Gastrocnemius medialis (tissue), 4 donors: ENCODE data around the gene HS3ST2. TPM values are rescaled to one million over a fixed set of nuclear protein-coding genes. Genes with fewer than 3 reads are reported as not detected.

ENCODE experiments used
- ATAC-seq, 2 donors: fragments of 150-250 bp; one replicate each; pipeline ENCODE4 v1.9.1; 2016
- DNase-seq, 2 donors: peaks; one replicate each; pipeline ENCODE4 v3.0.0-alpha.2; 2019
- H3K27ac ChIP-seq, 4 donors: fragments of 200-600 bp; sonication (generic); 1 replicate in 1 of 4; 2 replicates in 3 of 4; pipeline ENCODE4 v1.5.1; 2016 to 2018; ENCODE audit warnings: mild to moderate bottlenecking in 2 of 4, moderate library complexity in 1 of 4
- H3K27me3 ChIP-seq, 3 donors: fragments of 200-600 bp; sonication (generic) in 2 of 3; 1 replicate in 1 of 3; 2 replicates in 2 of 3; pipeline versions ENCODE4 v1.5.1 to v1.6.0; 2016 to 2019; ENCODE audit warnings: mild to moderate bottlenecking in 1 of 3, moderate library complexity in 1 of 3
- H3K36me3 ChIP-seq, 2 donors: fragments of 200-600 bp; sonication (generic) in 1 of 2; one replicate each; pipeline ENCODE4 v1.5.1; 2017 to 2018
- H3K4me1 ChIP-seq, 2 donors: fragments of 200-600 bp; sonication (generic) in 1 of 2; one replicate each; pipeline ENCODE4 v1.5.1; 2016 to 2017; ENCODE audit warnings: mild to moderate bottlenecking in 2 of 2
- H3K4me3 ChIP-seq, 4 donors: fragments of 200-600 bp; sonication (generic) in 3 of 4; 1 replicate in 1 of 4; 2 replicates in 3 of 4; pipeline ENCODE4 v1.5.1; 2016 to 2019; ENCODE audit warnings: mild to moderate bottlenecking in 2 of 4
- H3K9me3 ChIP-seq, 3 donors: fragments of 200-600 bp; sonication (generic) in 2 of 3; 1 replicate in 1 of 3; 2 replicates in 2 of 3; pipeline ENCODE4 v1.5.1; 2016 to 2019
- CTCF ChIP-seq, 5 experiments: fragments of 450-650 bp in 3 of 5; fragments of 200-600 bp in 2 of 5; sonication (generic) in 2 of 5; IDR thresholded peaks in 4 of 5; conservative IDR thresholded peaks in 1 of 5; 1 replicate in 4 of 5; 2 replicates in 1 of 5; pipeline ENCODE4 v1.5.1; 2016 to 2019; ENCODE audit warnings: antibody characterized with exemption in 5 of 5, mild to moderate bottlenecking in 3 of 5, moderate library complexity in 3 of 5
- POLR2A ChIP-seq, 2 donors: fragments of 450-650 bp; IDR thresholded peaks; one replicate each; pipeline ENCODE4 v1.6.1; 2017; ENCODE audit warnings: antibody characterized with exemption in 2 of 2, mild to moderate bottlenecking in 2 of 2, moderate library complexity in 2 of 2
- in situ Hi-C, 4 donors: fragments of 200-750 bp; cut with MboI; loops; one replicate each; pipeline versions ENCODE4 v1.15.0 to v1.8.0; 2017; ENCODE audit warnings: low sequenced_read_pairs in 4 of 4
- intact Hi-C: fragments of 100-400 bp; cut with DNase I; formaldehyde crosslinking; loops from one replicate; pipeline ENCODE4 v1.15.1; 2023; ENCODE audit warnings: low total_unique reads
- total RNA-seq, 4 donors: library from RNA; depleted of rRNA; stranded (reverse); fragments of >200 nt; gene quantifications; one replicate each; pipeline versions ENCODE4 v1.1.0 to v1.2.3, GENCODE V29; 2016

HS3ST2 gene
- total RNA-seq, 4 donors from 2014 or later: 0.13 to 0.20 TPM; not detected in 2

GRCh38 chr16:22928882-22929435, 115.0 kb downstream of the HS3ST2 start:
- intact Hi-C loops: no loop called here
- Histone ChIP-seq H3K4me1 (peaks cover 0 to 12% of the 10 kb centered on the region in 2 donors), H3K4me3 (no peak overlapping the region), H3K27ac (no peak overlapping the region), H3K9me3 (no peaks in the 10 kb centered on the region), H3K36me3 (no peaks in the 10 kb centered on the region), H3K27me3 (peaks cover 0 to 6% (median 0%) of the 10 kb centered on the region in 3 donors)
- in situ Hi-C loops: loop anchor here in 1 of 4 donors (25.0 kb wide), 1 partner anchor 108 kb away; no protein-coding TSS in a partner anchor
- DNase-seq (no peak), ATAC-seq (no peak)
- TF ChIP-seq CTCF (IDR thresholded peaks at IDR 0.05 in 4 of 5, conservative IDR thresholded peaks at IDR 0.05 in 1 of 5) (no peak), POLR2A (IDR thresholded peaks at IDR 0.05) (no peak)

- DNase-seq (no peak), ATAC-seq (no peak)
- Histone ChIP-seq H3K9me3 (no peaks in the 10 kb centered on the region), H3K36me3 (no peaks in the 10 kb centered on the region), H3K27me3 (peaks cover 0 to 6% (median 0%) of the 10 kb centered on the region in 3 donors), H3K4me1 (peaks cover 0 to 10% of the 10 kb centered on the region in 2 donors), H3K4me3 (no peak overlapping the region), H3K27ac (no peak overlapping the region)
- TF ChIP-seq CTCF (IDR thresholded peaks at IDR 0.05 in 4 of 5, conservative IDR thresholded peaks at IDR 0.05 in 1 of 5): no peak
- TF ChIP-seq POLR2A (IDR thresholded peaks at IDR 0.05): no peak
- intact Hi-C loops (no loop called here), in situ Hi-C loops (loop anchor here in 1 of 4 donors (25.0 kb wide), 1 partner anchor 108 kb away; no protein-coding TSS in a partner anchor)
Measured at GRCh38 chr16:22929461-22929860, 115.5 kb downstream of the HS3ST2 start.

- intact Hi-C loops (no loop called here), in situ Hi-C loops (loop anchor here in 1 of 4 donors (25.0 kb wide), 1 partner anchor 105 kb away; no protein-coding TSS in a partner anchor)
- peaks cover 0 to 6% of the 10 kb centered on the region in 2 donors for H3K4me1 ChIP-seq
- no peak for TF ChIP-seq POLR2A (IDR thresholded peaks at IDR 0.05)
- no peak for TF ChIP-seq CTCF (IDR thresholded peaks at IDR 0.05 in 4 of 5, conservative IDR thresholded peaks at IDR 0.05 in 1 of 5)
- H3K27me3 ChIP-seq: peaks cover 0 to 6% (median 0%) of the 10 kb centered on the region in 3 donors
- H3K36me3 ChIP-seq: no peaks in the 10 kb centered on the region
- no peak for ATAC-seq
- DNase-seq: no peak
- H3K27ac ChIP-seq: no peak overlapping the region
- H3K9me3 ChIP-seq: no peaks in the 10 kb centered on the region
- H3K4me3 ChIP-seq: no peak overlapping the region
Measured at GRCh38 chr16:22932032-22932771, 118.2 kb downstream of the HS3ST2 start.

GRCh38 chr16:22933173-22933572, 119.2 kb downstream of the HS3ST2 start:
- Histone ChIP-seq H3K36me3 (no peaks in the 10 kb centered on the region), H3K4me3 (no peak overlapping the region), H3K4me1 (peaks cover 0 to 6% of the 10 kb centered on the region in 2 donors), H3K27me3 (peaks cover 0 to 6% (median 0%) of the 10 kb centered on the region in 3 donors), H3K9me3 (no peaks in the 10 kb centered on the region), H3K27ac (no peak overlapping the region)
- no peak for ATAC-seq
- DNase-seq: no peak
- in situ Hi-C loops: loop anchor here in 1 of 4 donors (25.0 kb wide), 1 partner anchor 104 kb away; no protein-coding TSS in a partner anchor
- intact Hi-C loops: no loop called here
- no peak for TF ChIP-seq POLR2A (IDR thresholded peaks at IDR 0.05)
- TF ChIP-seq CTCF (IDR thresholded peaks at IDR 0.05 in 4 of 5, conservative IDR thresholded peaks at IDR 0.05 in 1 of 5): no peak
